SK-N-MC (cell line): ENCODE measurements around the gene CHD2.

Experiments
- EZH2 ChIP-seq: fragments of 200-600 bp; sonication (generic); IDR thresholded peaks from one replicate; pipeline ENCODE4 v1.6.1; 2017; ENCODE audit warnings: antibody characterized with exemption
- FOXP2 ChIP-seq: optimal IDR thresholded peaks from 2 replicates; pipeline ENCODE3; 2011; ENCODE audit warnings: mild to moderate bottlenecking, moderate library complexity; ENCODE audit not compliant: insufficient read depth; ENCODE audit errors: extremely low read length, control extremely low read depth
- POLR2AphosphoS5 ChIP-seq: IDR thresholded peaks from 2 replicates; pipeline ENCODE4 v1.6.1; 2012; ENCODE audit warnings: mild to moderate bottlenecking, low read depth, low read length, borderline replicate concordance

GRCh38 chr15:93050648-93051047, 150.5 kb downstream of the CHD2 start:
- TF ChIP-seq POLR2AphosphoS5 (no peak), EZH2 (no peak), FOXP2 (no peak)
